ENCODE results near the gene LRAT. TPM values are rescaled to one million over a fixed set of nuclear protein-coding genes. Genes with fewer than 3 reads are reported as not detected.
A peak's percentile ranks its signal among the peaks of the same experiment; 100 is the strongest.

Gene LRAT
- total and polyA plus RNA-seq, 2 donors from 2014 or later, result 0.15 to 0.72 TPM

- no peaks in the 10 kb centered on the region for H3K4me1 ChIP-seq (ENCODE audit: control insufficient read depth in 2 of 3, insufficient read depth in 2 of 3, low read depth in 1 of 3, low read length in 3 of 3)
- no peak within 1 kb of the TSS for H3K27ac ChIP-seq (ENCODE audit: low read depth in 2 of 2, low read length in 2 of 2)
- no peaks in the 10 kb centered on the region for H3K9me3 ChIP-seq (ENCODE audit: control insufficient read depth in 2 of 3, insufficient read depth in 1 of 3, low read length in 3 of 3)
- DNase-seq (peak in 1 of 5 donors; percentile 63), FAIRE-seq (no peak)
- no peak within 1 kb of the TSS for H3K9ac ChIP-seq (ENCODE audit: low read length in 3 of 3)
- no peaks in the 10 kb centered on the region for H3K36me3 ChIP-seq (ENCODE audit: control insufficient read depth in 2 of 3, insufficient read depth in 3 of 3, low read length in 3 of 3)
- no peak within 1 kb of the TSS for H3K4me3 ChIP-seq (ENCODE audit: low read length in 3 of 3)
- H3K27me3 ChIP-seq (ENCODE audit: control insufficient read depth, insufficient read depth, low read length), result no peaks in the 10 kb centered on the region
- no peak for TF ChIP-seq CTCF (IDR thresholded peaks at IDR 0.05; ENCODE audit: borderline replicate concordance, extremely low read depth, insufficient read depth)
- intact Hi-C loops (cut with DNase I), result no loop called here
Measured at GRCh38 chr4:154781126-154781982, 37.6 kb downstream of the LRAT start, which contains the start of gene RBM46. Gene RBM46, plus strand, starts transcription at chr4:154781272. Its CDS starts 15,481 bp downstream, at chr4:154796753.

- Histone ChIP-seq H3K27ac (ENCODE audit: low read depth in 2 of 2, low read length in 2 of 2) (no peak overlapping the region), H3K27me3 (ENCODE audit: control insufficient read depth, insufficient read depth, low read length) (no peaks in the 10 kb centered on the region), H3K9ac (ENCODE audit: low read length in 3 of 3) (no peak overlapping the region), H3K9me3 (ENCODE audit: control insufficient read depth in 2 of 3, insufficient read depth in 1 of 3, low read length in 3 of 3) (no peaks in the 10 kb centered on the region), H3K36me3 (ENCODE audit: control insufficient read depth in 2 of 3, insufficient read depth in 3 of 3, low read length in 3 of 3) (no peaks in the 10 kb centered on the region), H3K4me3 (ENCODE audit: low read length in 3 of 3) (no peak overlapping the region), H3K4me1 (ENCODE audit: control insufficient read depth in 2 of 3, insufficient read depth in 2 of 3, low read depth in 1 of 3, low read length in 3 of 3) (no peaks in the 10 kb centered on the region)
- intact Hi-C loops (cut with DNase I), result no loop called here
- no peak for FAIRE-seq
- no peak for TF ChIP-seq CTCF (IDR thresholded peaks at IDR 0.05; ENCODE audit: borderline replicate concordance, extremely low read depth, insufficient read depth)
- peak in 1 of 5 donors; percentile 33 for DNase-seq
Measured at GRCh38 chr4:154781983-154782293, 38.1 kb downstream of the LRAT start.

Other genes starting within 250 kb of the LRAT start
- gene PLRG1, start 193.6 kb upstream of the LRAT start, total RNA-seq, result 69.7 TPM
- gene PLRG1, start 193.6 kb upstream of the LRAT start, polyA plus RNA-seq (ENCODE audit: insufficient read depth, low read depth, low replicate concordance), result 54.6 TPM
- 42.5 TPM for gene FGB, start 181.0 kb upstream of the LRAT start, total RNA-seq
- gene FGB, start 181.0 kb upstream of the LRAT start, polyA plus RNA-seq (ENCODE audit: insufficient read depth, low read depth, low replicate concordance), result 23.5 TPM
- 6.1 TPM for gene FGA, start 153.3 kb upstream of the LRAT start, total RNA-seq
- gene FGA, start 153.3 kb upstream of the LRAT start, polyA plus RNA-seq (ENCODE audit: insufficient read depth, low read depth, low replicate concordance), result 5.3 TPM
- gene FGG, start 131.3 kb upstream of the LRAT start, total RNA-seq, result 2.8 TPM
- 1.8 TPM for gene FGG, start 131.3 kb upstream of the LRAT start, polyA plus RNA-seq (ENCODE audit: insufficient read depth, low read depth, low replicate concordance)
- not detected for gene RBM46, start 37.3 kb downstream of the LRAT start, total RNA-seq
- not detected for gene RBM46, start 37.3 kb downstream of the LRAT start, polyA plus RNA-seq (ENCODE audit: insufficient read depth, low read depth, low replicate concordance)